ENCODE data around the gene BEST2. TPM values are rescaled to one million over a fixed set of nuclear protein-coding genes. Genes with fewer than 3 reads are reported as not detected.

The BEST2 gene
- total and polyA plus RNA-seq, 11 donors: not detected

GRCh38 chr19:12792051-12792852, 40.7 kb downstream of the BEST2 start:
- no peaks in the 10 kb centered on the region for H3K27me3 ChIP-seq
- WGBS, 4 donors: 0% methylated on average over 35 to 84 of the region's 84 CpGs
- peak overlapping the region; percentile 43 to 99 (median 84) for H3K4me3 ChIP-seq
- H3K9me3 ChIP-seq: no peaks in the 10 kb centered on the region
- peak; percentile 63 to 87 (median 75) for DNase-seq
- H3K27ac ChIP-seq: peak overlapping the region; percentile 95 to 100 (median 99)
- ATAC-seq: no peak
- intact Hi-C loops (cut with DNase I): loop anchor here in 1 of 10 donors (2.0 kb wide), 1 partner anchor 13 kb away; no protein-coding TSS in a partner anchor
- TF ChIP-seq CTCF (IDR thresholded peaks at IDR 0.05) (no peak), POLR2A (IDR thresholded peaks at IDR 0.05) (peak in 1 of 2 donors; percentile 16)
- peaks cover 0 to 12% (median 5%) of the 10 kb centered on the region in 9 donors for H3K36me3 ChIP-seq
- peaks cover 3 to 62% (median 42%) of the 10 kb centered on the region in 12 donors for H3K4me1 ChIP-seq

- H3K36me3 ChIP-seq: peaks cover 0 to 12% (median 8%) of the 10 kb centered on the region in 9 donors
- intact Hi-C loops (cut with DNase I): loop anchor here in 1 of 10 donors (2.0 kb wide), 1 partner anchor 14 kb away; no protein-coding TSS in a partner anchor
- DNase-seq: no peak
- H3K4me3 ChIP-seq: peak overlapping the region; percentile 43 to 99 (median 84)
- H3K27ac ChIP-seq: peak overlapping the region; percentile 95 to 100 (median 99)
- no peak for ATAC-seq
- H3K27me3 ChIP-seq: no peaks in the 10 kb centered on the region
- no peaks in the 10 kb centered on the region for H3K9me3 ChIP-seq
- H3K4me1 ChIP-seq: peaks cover 3 to 56% (median 38%) of the 10 kb centered on the region in 12 donors
- TF ChIP-seq CTCF (IDR thresholded peaks at IDR 0.05) (no peak), POLR2A (IDR thresholded peaks at IDR 0.05) (no peak)
- 0 to 1% (median 0%) methylated on average over 22 of the region's 22 CpGs for WGBS, 4 donors
Measured at GRCh38 chr19:12792853-12793289, 41.3 kb downstream of the BEST2 start.

GRCh38 chr19:12793290-12794195, 42.0 kb downstream of the BEST2 start:
- intact Hi-C loops (cut with DNase I): loop anchor here in 3 of 10 donors (2.0 kb wide), 2 partner anchors 15 to 17 kb away; no protein-coding TSS in a partner anchor
- peak in 3 of 12 donors; percentile 16 to 25 (median 23) for TF ChIP-seq CTCF (IDR thresholded peaks at IDR 0.05)
- peak in 1 of 2 donors; percentile 78 for TF ChIP-seq POLR2A (IDR thresholded peaks at IDR 0.05)
- peaks cover 3 to 49% (median 31%) of the 10 kb centered on the region in 12 donors for H3K4me1 ChIP-seq

More at GRCh38 chr19:12793290-12794195, 42.0 kb downstream of the BEST2 start:
- 0 to 1% (median 0%) methylated on average over 25 to 81 of the region's 81 CpGs for WGBS, 4 donors
- Histone ChIP-seq H3K27me3 (no peaks in the 10 kb centered on the region), H3K36me3 (peaks cover 0 to 19% (median 12%) of the 10 kb centered on the region in 9 donors), H3K9me3 (no peaks in the 10 kb centered on the region), H3K27ac (peak overlapping the region; percentile 95 to 100 (median 99)), H3K4me3 (peak overlapping the region; percentile 43 to 99 (median 84))
- ATAC-seq (peak; percentile 35 to 54 (median 45)), DNase-seq (peak; percentile 94 to 97 (median 95))

All from heart left ventricle (tissue), 16 donors.